Endodermal cell (in vitro differentiated cells): Measurements from ENCODE around the gene STAT3. TPM values are rescaled to one million over a fixed set of nuclear protein-coding genes. Genes with fewer than 3 reads are reported as not detected.

Experiments
- DNase-seq: peaks from one replicate; pipeline ENCODE4 v3.0.0-alpha.2; 2017
- H3K27ac ChIP-seq: 2 replicates; pipeline ENCODE4 v1.5.1; 2013; ENCODE audit warnings: mild to moderate bottlenecking, low read depth, low read length, moderate library complexity
- H3K27me3 ChIP-seq: 2 replicates; pipeline ENCODE4 v1.6.1; 2013; ENCODE audit warnings: mild to moderate bottlenecking, low read length, moderate library complexity; ENCODE audit not compliant: insufficient read depth, control insufficient read depth, poor library complexity, severe bottlenecking
- H3K36me3 ChIP-seq: 2 replicates; pipeline ENCODE4 v1.7.0; 2013; ENCODE audit warnings: mild to moderate bottlenecking, low read length, moderate library complexity; ENCODE audit not compliant: control insufficient read depth, insufficient read depth
- H3K4me1 ChIP-seq: one replicate; pipeline ENCODE4 v1.7.0; 2013; ENCODE audit warnings: low read length; ENCODE audit not compliant: control insufficient read depth, insufficient read depth
- H3K4me3 ChIP-seq: 2 replicates; pipeline ENCODE4 v1.5.1; 2013; ENCODE audit warnings: mild to moderate bottlenecking, low read length, moderate library complexity
- H3K9ac ChIP-seq: 2 replicates; pipeline ENCODE4 v1.6.1; 2013; ENCODE audit warnings: mild to moderate bottlenecking, low read length, moderate library complexity; ENCODE audit not compliant: poor library complexity, severe bottlenecking; ENCODE audit errors: extremely low read depth
- H3K9me3 ChIP-seq: 2 replicates; pipeline ENCODE4 v1.6.1; 2013; ENCODE audit warnings: mild to moderate bottlenecking, low read length, moderate library complexity; ENCODE audit not compliant: control insufficient read depth
- H3K27ac Mint-ChIP-seq: 2 replicates; pipeline ENCODE4 v1.8.0; 2020; ENCODE audit warnings: mixed read lengths
- H3K27me3 Mint-ChIP-seq: 2 replicates; pipeline ENCODE4 v1.8.0; 2021; ENCODE audit warnings: mild to moderate bottlenecking, mixed read lengths; ENCODE audit not compliant: insufficient read depth
- H3K36me3 Mint-ChIP-seq: 2 replicates; pipeline ENCODE4 v1.8.0; 2020; ENCODE audit warnings: low read depth, mixed read lengths
- H3K4me1 Mint-ChIP-seq: 2 replicates; pipeline ENCODE4 v1.8.0; 2020; ENCODE audit warnings: mixed read lengths
- H3K4me3 Mint-ChIP-seq: 2 replicates; pipeline ENCODE4 v1.8.0; 2020; ENCODE audit warnings: mild to moderate bottlenecking, moderate library complexity, mixed read lengths
- H3K9me3 Mint-ChIP-seq: 2 replicates; pipeline ENCODE4 v1.8.0; 2020; ENCODE audit warnings: mild to moderate bottlenecking, mixed read lengths
- CTCF ChIP-seq: fragments of 200-600 bp; sonication (generic); conservative IDR thresholded peaks from 2 replicates; pipeline ENCODE4 v1.5.0; 2021; ENCODE audit warnings: antibody characterized with exemption, mild to moderate bottlenecking
- WGBS, 2 experiments: methylation state at CpG; one replicate each; pipeline versions ENCODE4 v1.1.5 to v1.1.7; 2013; ENCODE audit warnings: missing lambda C conversion rate in 2 of 2, mixed read lengths in 1 of 2; ENCODE audit not compliant: insufficient coverage in 1 of 2, insufficient read length in 1 of 2; 5-methylcytosine and 5-hydroxymethylcytosine counted together
- total RNA-seq, 2 donors: library from RNA; stranded (reverse); fragmentation: NEBNext Ultra II Directional in 1 of 2; extraction: Animal tissue kit (Norgen Biotek cat#: 25700) in 1 of 2; gene quantifications; 2 replicates in 1 of 2; 3 replicates in 1 of 2; pipeline ENCODE4 v1.2.1, GENCODE V29; 2021

Gene STAT3
- total RNA-seq, 2 donors from 2014 or later = 27.5 to 32.4 TPM

GRCh38 chr17:42359133-42359532 is 29.1 kb downstream of the STAT3 start:
- Histone ChIP-seq H3K4me3 (no peak overlapping the region), H3K36me3 (no peaks in the 10 kb centered on the region), H3K9me3 (peaks cover 13% of the 10 kb centered on the region), H3K9ac (no peak overlapping the region), H3K27ac (no peak overlapping the region), H3K4me1 (no peaks in the 10 kb centered on the region), H3K27me3 (peaks cover 95% of the 10 kb centered on the region)
- no peak for DNase-seq
- peaks cover 96% of the 10 kb centered on the region for H3K27me3 Mint-ChIP-seq
- H3K27ac Mint-ChIP-seq = no peak overlapping the region
- H3K4me3 Mint-ChIP-seq = no peak overlapping the region
- no peak for TF ChIP-seq CTCF
- H3K4me1 Mint-ChIP-seq = peaks cover 9% of the 10 kb centered on the region
- peaks cover under 1% of the 10 kb centered on the region for H3K36me3 Mint-ChIP-seq
- WGBS, 2 experiments = 45 to 59% methylated on average over 3 to 7 of the region's 7 CpGs
- H3K9me3 Mint-ChIP-seq = peaks cover 5% of the 10 kb centered on the region

- H3K9ac ChIP-seq = no peak overlapping the region
- no peak for DNase-seq
- H3K36me3 ChIP-seq = no peaks in the 10 kb centered on the region
- Mint-ChIP-seq H3K36me3 (no peaks in the 10 kb centered on the region), H3K4me3 (no peak overlapping the region), H3K27ac (no peak overlapping the region), H3K9me3 (peaks cover 5% of the 10 kb centered on the region), H3K4me1 (peaks cover 9% of the 10 kb centered on the region), H3K27me3 (peaks cover 95% of the 10 kb centered on the region)
- H3K27ac ChIP-seq = no peak overlapping the region
- no peak for TF ChIP-seq CTCF
- H3K4me3 ChIP-seq = no peak overlapping the region
- peaks cover 13% of the 10 kb centered on the region for H3K9me3 ChIP-seq
- H3K4me1 ChIP-seq = no peaks in the 10 kb centered on the region
- 80 to 100% methylated on average over 1 of the region's 1 CpG for WGBS, 2 experiments
- peaks cover 95% of the 10 kb centered on the region for H3K27me3 ChIP-seq
These were observed 29.8 kb downstream of the STAT3 start for GRCh38 chr17:42358434-42358833.

GRCh38 chr17:42354956-42355843 is 33.0 kb downstream of the STAT3 start:
- Mint-ChIP-seq H3K27me3 (peaks cover 75% of the 10 kb centered on the region), H3K4me1 (peaks cover 3% of the 10 kb centered on the region), H3K4me3 (no peak overlapping the region), H3K36me3 (no peaks in the 10 kb centered on the region), H3K27ac (no peak overlapping the region), H3K9me3 (no peaks in the 10 kb centered on the region)
- Histone ChIP-seq H3K4me3 (no peak overlapping the region), H3K4me1 (no peaks in the 10 kb centered on the region), H3K27ac (no peak overlapping the region), H3K27me3 (peaks cover 74% of the 10 kb centered on the region), H3K9me3 (peaks cover 1% of the 10 kb centered on the region), H3K36me3 (no peaks in the 10 kb centered on the region), H3K9ac (no peak overlapping the region)
- DNase-seq = no peak
- WGBS, 2 experiments = 92 to 97% methylated on average over 2 to 3 of the region's 3 CpGs
- no peak for TF ChIP-seq CTCF
